Measurements from ENCODE around the gene ICAM2.

Gene ICAM2

GRCh38 chr17:63961355-63962212 is 58.8 kb downstream of the ICAM2 start:
- no peak overlapping the region for H3K4me3 ChIP-seq (ENCODE audit: low read depth, low read length)
- peak; percentile 76 for DNase-seq (ENCODE audit: low read depth)
- TF ChIP-seq CTCF (conservative IDR thresholded peaks at IDR 0.05; ENCODE audit: low read depth, low read length) = no peak

- no peak for DNase-seq (ENCODE audit: low read depth)
- no peak overlapping the region for H3K4me3 ChIP-seq (ENCODE audit: low read depth, low read length)
- no peak for TF ChIP-seq CTCF (conservative IDR thresholded peaks at IDR 0.05; ENCODE audit: low read depth, low read length)
These were observed 60.0 kb downstream of the ICAM2 start for GRCh38 chr17:63960430-63960829.

GRCh38 chr17:63960006-63960405 is 60.4 kb downstream of the ICAM2 start:
- no peak for TF ChIP-seq CTCF (conservative IDR thresholded peaks at IDR 0.05; ENCODE audit: low read depth, low read length)
- DNase-seq (ENCODE audit: low read depth) = no peak
- no peak overlapping the region for H3K4me3 ChIP-seq (ENCODE audit: low read depth, low read length)

- TF ChIP-seq CTCF (conservative IDR thresholded peaks at IDR 0.05; ENCODE audit: low read depth, low read length) = no peak
- no peak overlapping the region for H3K4me3 ChIP-seq (ENCODE audit: low read depth, low read length)
- DNase-seq (ENCODE audit: low read depth) = peak; percentile 83
These were observed 64.0 kb downstream of the ICAM2 start for GRCh38 chr17:63956296-63956920.

GRCh38 chr17:63955791-63956190 is 64.6 kb downstream of the ICAM2 start:
- no peak overlapping the region for H3K4me3 ChIP-seq (ENCODE audit: low read depth, low read length)
- no peak for DNase-seq (ENCODE audit: low read depth)
- no peak for TF ChIP-seq CTCF (conservative IDR thresholded peaks at IDR 0.05; ENCODE audit: low read depth, low read length)

- TF ChIP-seq CTCF (conservative IDR thresholded peaks at IDR 0.05; ENCODE audit: low read depth, low read length) = no peak
- DNase-seq (ENCODE audit: low read depth) = no peak
- no peak overlapping the region for H3K4me3 ChIP-seq (ENCODE audit: low read depth, low read length)
These were observed 65.2 kb downstream of the ICAM2 start for GRCh38 chr17:63955232-63955631.

All from choroid plexus epithelial cell (primary cell).